Measurements from ENCODE around the gene RNF151.
"Not testable (repeated sequence)": the region's sequence is repeated elsewhere in the genome, so short reads cannot be mapped to it uniquely, and the experiment has no call there.

The RNF151 gene

GRCh38 chr16:1960665-1961630 is 5.7 kb upstream of the RNF151 start:
- DNase-seq (ENCODE audit: low spot score), result no peak

GRCh38 chr16:1961651-1962067 is 5.0 kb upstream of the RNF151 start:
- DNase-seq (ENCODE audit: low spot score), result no peak

GRCh38 chr16:1962161-1963153 is 4.2 kb upstream of the RNF151 start:
- not testable (repeated sequence) for DNase-seq (ENCODE audit: low spot score)

- no peak for DNase-seq (ENCODE audit: low spot score)
These were observed 2.7 kb upstream of the RNF151 start for GRCh38 chr16:1963806-1964505.

GRCh38 chr16:1964506-1965395 is 1.9 kb upstream of the RNF151 start, which contains the start of gene RPS2:
Gene RPS2, minus strand, starts transcription at chr16:1964826. Its CDS starts 201 bp downstream, at chr16:1964625.
- DNase-seq (ENCODE audit: low spot score), result peak; percentile 100

- DNase-seq (ENCODE audit: low spot score), result no peak
These were observed 1.2 kb upstream of the RNF151 start for GRCh38 chr16:1965396-1966001.

GRCh38 chr16:1968146-1968953 is 1.7 kb downstream of the RNF151 start:
- no peak for DNase-seq (ENCODE audit: low spot score)

GRCh38 chr16:1971796-1972489 is 5.3 kb downstream of the RNF151 start, which contains the start of gene TBL3:
Gene TBL3, plus strand, starts transcription at chr16:1972053. Its CDS starts 112 bp downstream, at chr16:1972165.
- peak; percentile 95 for DNase-seq (ENCODE audit: low spot score)

- no peak for DNase-seq (ENCODE audit: low spot score)
These were observed 5.8 kb downstream of the RNF151 start for GRCh38 chr16:1972490-1972877.

- no peak for DNase-seq (ENCODE audit: low spot score)
These were observed 7.0 kb downstream of the RNF151 start for GRCh38 chr16:1973461-1974156.

GRCh38 chr16:1974157-1975070 is 7.8 kb downstream of the RNF151 start:
- no peak for DNase-seq (ENCODE audit: low spot score)

- DNase-seq (ENCODE audit: low spot score), result no peak
These were observed 9.0 kb downstream of the RNF151 start for GRCh38 chr16:1975432-1976215.

GRCh38 chr16:1976216-1976520 is 9.5 kb downstream of the RNF151 start:
- no peak for DNase-seq (ENCODE audit: low spot score)

GRCh38 chr16:1976951-1977874 is 10.6 kb downstream of the RNF151 start:
- no peak for DNase-seq (ENCODE audit: low spot score)

- DNase-seq (ENCODE audit: low spot score), result no peak
These were observed 11.2 kb downstream of the RNF151 start for GRCh38 chr16:1977875-1978268.
